Central memory CD8-positive, alpha-beta T cell (primary cell): ENCODE results near the gene GLMP.

Source experiments
- ATAC-seq: fragments of 150-1000 bp; cut with Tn5 transposase; replicated peaks from 2 replicates; pipeline ENCODE4 v1.10.0; 2022; ENCODE audit warnings: mild to moderate bottlenecking, moderate FRiP score, moderate number of reproducible peaks; ENCODE audit not compliant: poor library complexity, severe bottlenecking; ENCODE audit errors: extremely low read depth
- DNase-seq, 2 donors: peaks; one replicate each; pipeline ENCODE4 v3.0.0; 2021; ENCODE audit warnings: low spot score in 2 of 2
- H3K27ac Mint-ChIP-seq: one replicate; pipeline ENCODE4 v1.8.0; 2022; ENCODE audit warnings: low read depth, mild to moderate bottlenecking, moderate library complexity, mixed read lengths
- H3K27me3 Mint-ChIP-seq: one replicate; pipeline ENCODE4 v1.8.0; 2022; ENCODE audit warnings: mixed read lengths
- H3K36me3 Mint-ChIP-seq: one replicate; pipeline ENCODE4 v1.8.0; 2022; ENCODE audit warnings: mild to moderate bottlenecking, moderate library complexity, mixed read lengths; ENCODE audit not compliant: insufficient read depth
- H3K4me1 Mint-ChIP-seq: one replicate; pipeline ENCODE4 v1.8.0; 2022; ENCODE audit warnings: mixed read lengths
- H3K4me3 Mint-ChIP-seq: one replicate; pipeline ENCODE4 v1.8.0; 2022; ENCODE audit warnings: mild to moderate bottlenecking, moderate library complexity, mixed read lengths
- H3K9me3 Mint-ChIP-seq: one replicate; pipeline ENCODE4 v1.8.0; 2022; ENCODE audit warnings: mixed read lengths

Gene GLMP

GRCh38 chr1:156310962-156311361 lies 15.5 kb upstream of the GLMP start:
- H3K27ac Mint-ChIP-seq: no peak overlapping the region
- DNase-seq (no peak), ATAC-seq (no peak)
- H3K9me3 Mint-ChIP-seq: no peaks in the 10 kb centered on the region
- no peak overlapping the region for H3K4me3 Mint-ChIP-seq
- H3K4me1 Mint-ChIP-seq: no peaks in the 10 kb centered on the region
- no peaks in the 10 kb centered on the region for H3K27me3 Mint-ChIP-seq
- peaks cover 64% of the 10 kb centered on the region for H3K36me3 Mint-ChIP-seq

- no peak for ATAC-seq
- Mint-ChIP-seq H3K4me3 (no peak overlapping the region), H3K27me3 (no peaks in the 10 kb centered on the region), H3K4me1 (no peaks in the 10 kb centered on the region), H3K27ac (no peak overlapping the region), H3K9me3 (no peaks in the 10 kb centered on the region), H3K36me3 (peaks cover 56% of the 10 kb centered on the region)
- DNase-seq: no peak
Measured at GRCh38 chr1:156308078-156308477, 12.6 kb upstream of the GLMP start.

GRCh38 chr1:156305215-156305614 lies 9.7 kb upstream of the GLMP start:
- H3K9me3 Mint-ChIP-seq: no peaks in the 10 kb centered on the region
- ATAC-seq: no peak
- H3K4me3 Mint-ChIP-seq: no peak overlapping the region
- no peak overlapping the region for H3K27ac Mint-ChIP-seq
- H3K4me1 Mint-ChIP-seq: no peaks in the 10 kb centered on the region
- peaks cover 38% of the 10 kb centered on the region for H3K36me3 Mint-ChIP-seq
- DNase-seq: no peak
- H3K27me3 Mint-ChIP-seq: no peaks in the 10 kb centered on the region

GRCh38 chr1:156303241-156303640 lies 7.8 kb upstream of the GLMP start:
- ATAC-seq (no peak), DNase-seq (no peak)
- Mint-ChIP-seq H3K4me1 (no peaks in the 10 kb centered on the region), H3K4me3 (no peak overlapping the region), H3K27ac (no peak overlapping the region), H3K36me3 (peaks cover 25% of the 10 kb centered on the region), H3K27me3 (no peaks in the 10 kb centered on the region), H3K9me3 (no peaks in the 10 kb centered on the region)

GRCh38 chr1:156298852-156299357 lies 3.4 kb upstream of the GLMP start, which contains the start of gene VHLL:
VHLL (minus strand) TSS chr1:156299307; CDS start chr1:156299189, 118 bp downstream.
- Mint-ChIP-seq H3K9me3 (no peaks in the 10 kb centered on the region), H3K36me3 (peaks cover 6% of the 10 kb centered on the region), H3K27ac (no peak within 1 kb of the TSS), H3K4me3 (no peak within 1 kb of the TSS), H3K27me3 (no peaks in the 10 kb centered on the region), H3K4me1 (peaks cover 16% of the 10 kb centered on the region)
- ATAC-seq: no peak
- no peak for DNase-seq

- DNase-seq (no peak), ATAC-seq (no peak)
- Mint-ChIP-seq H3K4me1 (peaks cover 22% of the 10 kb centered on the region), H3K4me3 (peak overlapping the region; percentile 80), H3K27ac (no peak overlapping the region), H3K9me3 (no peaks in the 10 kb centered on the region), H3K36me3 (peaks cover 9% of the 10 kb centered on the region), H3K27me3 (no peaks in the 10 kb centered on the region)
Measured at GRCh38 chr1:156293895-156294294, 1.6 kb downstream of the GLMP start.

- ATAC-seq (no peak), DNase-seq (no peak)
- Mint-ChIP-seq H3K9me3 (no peaks in the 10 kb centered on the region), H3K27ac (peak overlapping the region; percentile 82), H3K36me3 (peaks cover 13% of the 10 kb centered on the region), H3K4me1 (peaks cover 22% of the 10 kb centered on the region), H3K27me3 (no peaks in the 10 kb centered on the region), H3K4me3 (no peak overlapping the region)
Measured at GRCh38 chr1:156293098-156293434, 2.4 kb downstream of the GLMP start.

- H3K27me3 Mint-ChIP-seq: no peaks in the 10 kb centered on the region
- DNase-seq: no peak
- peaks cover 16% of the 10 kb centered on the region for H3K36me3 Mint-ChIP-seq
- H3K4me1 Mint-ChIP-seq: peaks cover 22% of the 10 kb centered on the region
- no peak overlapping the region for H3K27ac Mint-ChIP-seq
- no peak overlapping the region for H3K4me3 Mint-ChIP-seq
- no peaks in the 10 kb centered on the region for H3K9me3 Mint-ChIP-seq
- no peak for ATAC-seq
Measured at GRCh38 chr1:156291226-156292061, 4.0 kb downstream of the GLMP start.

GRCh38 chr1:156289857-156290256 lies 5.6 kb downstream of the GLMP start:
- ATAC-seq: no peak
- Mint-ChIP-seq H3K4me3 (no peak overlapping the region), H3K27me3 (no peaks in the 10 kb centered on the region), H3K4me1 (peaks cover 19% of the 10 kb centered on the region), H3K36me3 (peaks cover 16% of the 10 kb centered on the region), H3K27ac (no peak overlapping the region), H3K9me3 (no peaks in the 10 kb centered on the region)
- DNase-seq: no peak

GRCh38 chr1:156286061-156286460 lies 9.4 kb downstream of the GLMP start:
- H3K9me3 Mint-ChIP-seq: no peaks in the 10 kb centered on the region
- H3K4me3 Mint-ChIP-seq: no peak overlapping the region
- H3K4me1 Mint-ChIP-seq: peaks cover 39% of the 10 kb centered on the region
- no peak for ATAC-seq
- no peak overlapping the region for H3K27ac Mint-ChIP-seq
- no peak for DNase-seq
- no peaks in the 10 kb centered on the region for H3K27me3 Mint-ChIP-seq
- peaks cover 28% of the 10 kb centered on the region for H3K36me3 Mint-ChIP-seq

GRCh38 chr1:156285437-156285836 lies 10.0 kb downstream of the GLMP start:
- ATAC-seq: no peak
- DNase-seq: no peak
- peaks cover 28% of the 10 kb centered on the region for H3K36me3 Mint-ChIP-seq
- H3K4me1 Mint-ChIP-seq: peaks cover 45% of the 10 kb centered on the region
- H3K4me3 Mint-ChIP-seq: no peak overlapping the region
- no peaks in the 10 kb centered on the region for H3K9me3 Mint-ChIP-seq
- H3K27ac Mint-ChIP-seq: no peak overlapping the region
- H3K27me3 Mint-ChIP-seq: no peaks in the 10 kb centered on the region

GRCh38 chr1:156284757-156285156 lies 10.7 kb downstream of the GLMP start:
- Mint-ChIP-seq H3K36me3 (peaks cover 28% of the 10 kb centered on the region), H3K9me3 (no peaks in the 10 kb centered on the region), H3K27me3 (no peaks in the 10 kb centered on the region), H3K4me1 (peaks cover 45% of the 10 kb centered on the region), H3K27ac (no peak overlapping the region), H3K4me3 (peak overlapping the region; percentile 39)
- DNase-seq: no peak
- ATAC-seq: no peak

GRCh38 chr1:156284112-156284511 lies 11.4 kb downstream of the GLMP start, which contains the start of gene TMEM79:
TMEM79 (plus strand) TSS chr1:156284325; CDS start chr1:156285227, 902 bp downstream.
- no peaks in the 10 kb centered on the region for H3K9me3 Mint-ChIP-seq
- peak within 1 kb of the TSS; percentile 94 for H3K27ac Mint-ChIP-seq
- DNase-seq (no peak), ATAC-seq (no peak)
- H3K4me3 Mint-ChIP-seq: peak within 1 kb of the TSS; percentile 98
- no peaks in the 10 kb centered on the region for H3K27me3 Mint-ChIP-seq
- peaks cover 45% of the 10 kb centered on the region for H3K4me1 Mint-ChIP-seq
- H3K36me3 Mint-ChIP-seq: peaks cover 26% of the 10 kb centered on the region
